ENCODE results near the gene TNRC6C.
"Not testable (repeated sequence)": the region's sequence is repeated elsewhere in the genome, so short reads cannot be mapped to it uniquely, and the experiment has no call there.

The TNRC6C gene

GRCh38 chr17:78082355-78082872, 123.9 kb downstream of the TNRC6C start:
- DNase-seq (ENCODE audit: low read depth in 3 of 3), result not testable (repeated sequence)

GRCh38 chr17:78082988-78083387, 124.5 kb downstream of the TNRC6C start:
- DNase-seq (ENCODE audit: low read depth in 3 of 3), result no peak

DNA sequence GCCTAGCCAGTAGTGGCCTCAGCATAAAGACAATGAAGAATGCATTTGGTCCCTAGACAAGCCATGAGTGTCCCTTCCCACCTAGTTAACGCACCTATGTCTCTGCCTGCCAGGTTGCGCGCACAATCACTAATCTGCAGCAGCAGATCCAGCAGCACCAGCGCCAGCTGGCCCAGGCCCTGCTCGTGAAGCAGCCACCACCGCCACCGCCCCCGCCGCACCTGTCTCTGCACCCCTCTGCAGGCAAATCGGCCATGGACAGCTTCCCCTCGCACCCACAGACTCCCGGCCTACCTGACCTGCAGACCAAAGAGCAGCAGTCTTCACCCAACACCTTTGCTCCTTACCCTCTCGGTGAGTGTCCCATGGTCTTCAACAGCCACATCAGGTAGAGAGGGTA, 128.2 kb downstream of the TNRC6C start:
- DNase-seq (ENCODE audit: low read depth in 3 of 3), result no peak

GRCh38 chr17:78088529-78088928, 130.0 kb downstream of the TNRC6C start:
- no peak for DNase-seq (ENCODE audit: low read depth in 3 of 3)

GRCh38 chr17:78089576-78090281, 131.2 kb downstream of the TNRC6C start:
- no peak for DNase-seq (ENCODE audit: low read depth in 3 of 3)

- no peak for DNase-seq (ENCODE audit: low read depth in 3 of 3)
Measured at GRCh38 chr17:78092794-78093324, 134.4 kb downstream of the TNRC6C start.

DNA sequence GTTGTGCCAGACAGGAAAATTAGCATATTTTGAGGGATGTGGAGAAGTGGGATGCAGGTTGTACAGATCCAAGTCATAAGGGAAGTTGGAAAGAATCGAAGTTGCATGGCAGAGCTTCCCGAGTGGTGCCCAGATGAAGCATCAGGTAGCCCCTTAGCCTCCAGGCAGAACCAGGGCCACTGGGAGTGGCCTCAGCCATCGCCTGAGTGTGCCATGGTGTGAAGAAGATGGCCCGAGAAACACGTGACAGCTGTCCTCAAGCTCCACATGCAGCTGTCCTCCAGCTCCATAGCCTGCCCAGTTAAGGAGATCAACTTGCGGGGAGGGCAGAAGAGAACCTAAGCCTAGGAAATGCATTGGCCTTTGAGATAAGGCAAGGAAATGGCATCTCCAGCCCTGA, 136.5 kb downstream of the TNRC6C start:
- no peak for DNase-seq (ENCODE audit: low read depth in 3 of 3)

GRCh38 chr17:78096093-78096492, 137.6 kb downstream of the TNRC6C start:
- DNase-seq (ENCODE audit: low read depth in 3 of 3), result no peak

DNA sequence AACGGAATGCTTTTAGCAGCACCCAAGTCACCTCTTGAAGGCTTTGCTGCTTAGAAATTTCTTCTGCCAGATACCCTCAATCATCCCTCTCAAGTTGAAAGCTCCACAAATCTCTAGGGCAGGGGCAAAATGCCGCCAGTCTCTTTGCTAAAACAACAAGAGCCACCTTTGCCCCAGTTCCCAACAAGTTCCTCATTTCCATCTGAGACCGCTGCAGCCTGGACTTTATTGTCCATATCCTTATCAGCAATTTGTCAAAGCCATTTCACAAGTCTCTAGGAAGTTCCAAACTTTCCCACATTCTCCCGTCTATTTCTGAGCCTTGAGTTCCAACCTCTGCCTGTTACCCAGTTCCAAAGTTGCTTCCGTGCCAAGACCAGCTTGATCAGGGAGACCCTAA, 142.6 kb downstream of the TNRC6C start:
- no peak for DNase-seq (ENCODE audit: low read depth in 3 of 3)

DNA sequence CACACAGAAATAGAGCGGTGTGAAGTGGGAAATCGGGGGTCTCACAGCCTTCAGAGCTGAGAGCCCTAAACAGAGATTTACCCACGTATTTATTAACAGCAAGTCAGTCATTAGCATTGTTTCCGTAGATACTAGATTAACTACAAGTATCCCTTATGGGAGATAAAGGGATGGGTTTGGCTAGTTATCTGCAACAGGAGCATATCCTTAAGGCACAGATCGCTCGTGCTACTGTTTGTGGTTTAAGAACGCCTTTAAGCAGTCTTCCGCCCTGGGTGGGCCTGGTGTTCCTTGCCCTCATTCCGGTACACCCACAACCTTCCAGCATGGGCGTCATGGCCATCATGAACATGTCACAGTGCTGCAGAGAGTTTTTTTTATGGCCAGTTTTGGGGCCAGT, 143.0 kb downstream of the TNRC6C start:
- no peak for DNase-seq (ENCODE audit: low read depth in 3 of 3)

- no peak for DNase-seq (ENCODE audit: low read depth in 3 of 3)
Measured at GRCh38 chr17:78103311-78103710, 144.8 kb downstream of the TNRC6C start.

GRCh38 chr17:78104540-78104941, 146.0 kb downstream of the TNRC6C start:
- no peak for DNase-seq (ENCODE audit: low read depth in 3 of 3)

GRCh38 chr17:78105101-78105500, 146.6 kb downstream of the TNRC6C start:
- no peak for DNase-seq (ENCODE audit: low read depth in 3 of 3)

DNA sequence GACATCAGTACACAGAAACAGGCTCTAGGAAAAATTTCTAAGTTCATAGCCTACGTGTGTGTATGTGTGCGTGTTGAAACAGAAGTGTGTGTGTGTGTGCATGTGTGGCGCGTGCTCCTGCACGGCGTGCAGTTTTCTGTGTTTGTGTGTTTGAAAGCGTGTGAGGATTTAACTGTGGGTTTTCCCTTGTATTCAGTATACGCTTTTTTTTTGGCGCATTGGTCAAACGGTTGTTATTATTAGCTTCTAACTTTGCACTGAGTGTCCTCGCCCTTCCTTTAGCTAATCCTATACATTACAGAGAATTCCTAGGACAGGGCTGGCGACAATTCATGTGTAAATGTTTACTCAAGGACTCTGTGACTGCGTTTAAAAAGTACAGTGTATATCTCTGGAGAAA, 147.0 kb downstream of the TNRC6C start:
- no peak for DNase-seq (ENCODE audit: low read depth in 3 of 3)

GRCh38 chr17:78106211-78106610, 147.7 kb downstream of the TNRC6C start:
- DNase-seq (ENCODE audit: low read depth in 3 of 3), result no peak

GRCh38 chr17:78107457-78107856, 149.0 kb downstream of the TNRC6C start:
- DNase-seq (ENCODE audit: low read depth in 3 of 3), result no peak

GRCh38 chr17:78107976-78108725, 149.6 kb downstream of the TNRC6C start:
- no peak for DNase-seq (ENCODE audit: low read depth in 3 of 3)

DNA sequence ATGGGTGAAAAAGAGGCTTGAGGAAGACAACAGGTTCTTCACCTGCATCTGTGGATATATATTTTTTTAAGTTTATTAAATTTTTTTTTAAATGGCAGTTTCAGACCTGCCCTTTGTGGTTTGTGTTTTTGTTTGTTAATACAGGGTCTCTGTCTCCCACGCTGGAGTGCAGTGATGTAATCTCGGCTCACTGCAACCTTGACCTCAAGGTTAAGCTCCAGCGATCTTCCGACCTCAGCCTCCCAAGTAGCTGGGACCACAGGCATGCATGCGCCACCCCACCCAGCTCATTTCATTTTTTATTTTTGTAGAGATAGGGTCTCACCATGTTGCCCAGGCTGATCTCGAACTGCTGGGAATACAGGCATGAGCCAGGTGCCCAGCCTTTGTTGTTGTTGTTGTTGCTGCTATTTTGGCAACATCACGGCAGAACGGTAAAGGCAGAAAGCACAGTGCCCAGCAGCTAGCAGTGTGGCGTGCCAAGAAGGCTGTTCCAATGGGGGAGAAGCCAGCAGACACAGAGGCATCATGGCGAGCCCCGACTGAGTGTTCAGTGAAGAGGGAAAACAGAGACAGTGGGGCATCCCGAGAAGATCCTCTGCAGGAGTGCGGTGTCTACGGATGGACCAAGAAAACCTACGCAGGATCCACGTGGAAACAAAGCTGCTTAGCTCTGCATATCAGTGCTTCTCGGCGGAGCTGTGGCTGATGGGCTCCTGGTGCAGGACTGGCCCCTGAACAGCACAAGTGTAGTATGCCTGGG, 150.4 kb downstream of the TNRC6C start:
- DNase-seq (ENCODE audit: low read depth in 3 of 3), result no peak

DNA sequence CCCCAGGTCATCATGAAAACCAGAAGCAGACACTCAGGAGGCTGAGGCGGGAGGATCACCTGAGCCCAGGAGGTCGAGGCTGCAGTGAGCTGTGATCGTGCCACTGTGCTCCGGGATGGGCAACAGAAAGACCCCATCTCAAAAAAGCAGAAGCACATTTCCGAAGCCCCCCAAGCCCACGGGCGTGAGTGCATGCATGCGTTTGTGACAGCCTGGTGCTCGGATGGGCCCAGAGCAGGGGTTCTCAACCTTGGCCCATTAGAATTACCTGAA, 150.9 kb downstream of the TNRC6C start:
- DNase-seq (ENCODE audit: low read depth in 3 of 3), result no peak

GRCh38 chr17:78110363-78111015, 152.0 kb downstream of the TNRC6C start:
- no peak for DNase-seq (ENCODE audit: low read depth in 3 of 3)

- DNase-seq (ENCODE audit: low read depth in 3 of 3), result no peak
Measured at GRCh38 chr17:78111016-78111726, 152.7 kb downstream of the TNRC6C start.
